CD4-positive, alpha-beta T cell treated with Interleukin-10 for 1 hour (primary cell): ENCODE data around the gene IFITM2.
A peak's percentile ranks its signal among the peaks of the same experiment; 100 is the strongest.

Experiments
- DNase-seq: peaks from one replicate; pipeline ENCODE4 v3.0.0-alpha.2; 2020

Gene IFITM2

DNA sequence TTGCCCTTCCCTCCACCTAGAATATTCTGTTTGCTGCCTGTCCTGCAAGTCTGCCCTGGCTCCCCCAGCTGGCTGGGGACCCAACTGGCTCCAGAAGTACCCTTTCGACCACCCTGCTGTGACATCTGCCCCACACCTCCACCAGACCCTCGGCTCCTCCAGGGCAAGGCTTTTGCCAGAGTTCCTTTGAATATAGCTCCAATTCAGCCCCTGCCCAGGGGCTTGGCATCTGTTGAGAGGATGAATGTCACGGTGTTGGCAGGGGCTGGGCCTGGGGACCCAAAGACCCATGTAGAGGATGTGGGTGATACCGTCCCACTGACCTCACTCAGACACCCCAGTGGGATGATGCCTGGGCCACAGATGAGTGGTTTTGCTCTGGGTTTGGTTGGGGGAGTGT, 25.4 kb upstream of the IFITM2 start:
- no peak for DNase-seq

DNA sequence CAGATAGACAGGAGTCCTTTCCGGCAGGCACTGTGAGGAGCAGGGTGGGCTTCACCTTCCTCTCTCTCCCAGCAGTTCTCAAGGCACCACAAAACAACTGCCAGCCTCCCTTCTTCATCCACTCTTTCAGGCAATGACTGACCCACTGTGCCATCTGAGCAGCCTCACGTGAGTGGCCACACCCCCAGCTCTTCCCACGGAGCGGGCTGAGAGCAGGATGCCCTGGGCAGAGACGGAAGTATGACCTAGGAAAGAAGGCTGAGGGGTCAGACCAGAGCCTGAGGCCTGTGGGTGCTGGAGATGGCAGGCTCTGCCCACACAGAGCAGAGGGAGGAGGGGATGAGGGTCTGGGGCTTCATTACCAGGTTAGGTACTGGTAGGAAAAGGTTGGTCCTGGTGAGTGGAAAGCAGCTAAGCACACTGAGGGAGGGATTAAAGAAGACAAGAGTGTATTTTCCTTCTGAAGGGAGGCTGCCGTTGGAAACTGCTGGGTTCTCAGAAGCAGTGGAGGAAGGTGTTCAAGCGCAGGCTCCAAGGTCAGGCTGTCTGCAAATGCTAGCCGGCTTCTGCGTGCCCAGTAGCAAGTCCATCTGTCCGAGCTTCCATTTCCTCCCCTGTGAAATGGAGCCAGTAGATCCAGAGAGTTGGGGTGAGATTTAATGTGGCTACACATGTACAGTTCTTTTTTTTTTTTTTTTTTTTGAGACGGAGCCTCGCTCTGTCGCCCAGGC, 24.8 kb upstream of the IFITM2 start:
- DNase-seq = no peak

- DNase-seq = no peak
These were observed 24.1 kb upstream of the IFITM2 start for GRCh38 chr11:283405-284104.

DNA sequence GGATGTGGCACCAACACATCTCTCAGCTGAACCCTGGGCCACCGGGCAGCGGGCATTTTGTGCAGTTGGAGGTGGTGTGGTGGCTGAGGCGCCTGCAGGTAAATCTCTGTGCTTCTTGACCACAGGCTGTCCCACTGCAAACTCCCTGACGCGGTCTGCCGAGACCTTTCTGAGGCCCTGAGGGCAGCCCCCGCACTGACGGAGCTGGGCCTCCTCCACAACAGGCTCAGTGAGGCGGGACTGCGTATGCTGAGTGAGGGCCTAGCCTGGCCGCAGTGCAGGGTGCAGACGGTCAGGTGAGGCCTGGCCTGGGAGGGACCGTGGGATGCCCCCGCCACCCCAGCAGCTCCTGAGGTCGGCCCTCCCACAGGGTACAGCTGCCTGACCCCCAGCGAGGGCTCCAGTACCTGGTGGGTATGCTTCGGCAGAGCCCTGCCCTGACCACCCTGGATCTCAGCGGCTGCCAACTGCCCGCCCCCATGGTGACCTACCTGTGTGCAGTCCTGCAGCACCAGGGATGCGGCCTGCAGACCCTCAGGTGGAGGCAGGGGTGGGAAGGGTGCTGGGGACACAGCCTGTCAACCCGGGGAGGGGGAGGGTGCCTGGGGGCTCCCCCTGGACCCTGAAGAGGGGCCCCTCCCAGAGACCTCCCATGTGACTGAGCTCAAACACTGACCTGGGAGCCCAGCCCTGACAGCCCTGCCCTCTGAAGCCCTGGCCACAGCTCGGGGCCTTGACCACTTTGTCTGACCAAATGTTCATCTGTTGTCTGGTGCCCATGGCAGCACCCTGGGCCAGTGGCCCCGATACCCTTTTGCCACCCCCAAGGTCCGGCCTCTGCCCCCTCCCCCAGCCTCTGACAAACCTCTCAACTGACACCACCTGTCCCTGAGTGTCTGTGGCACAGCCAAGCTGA, 23.3 kb upstream of the IFITM2 start:
- DNase-seq = no peak

DNA sequence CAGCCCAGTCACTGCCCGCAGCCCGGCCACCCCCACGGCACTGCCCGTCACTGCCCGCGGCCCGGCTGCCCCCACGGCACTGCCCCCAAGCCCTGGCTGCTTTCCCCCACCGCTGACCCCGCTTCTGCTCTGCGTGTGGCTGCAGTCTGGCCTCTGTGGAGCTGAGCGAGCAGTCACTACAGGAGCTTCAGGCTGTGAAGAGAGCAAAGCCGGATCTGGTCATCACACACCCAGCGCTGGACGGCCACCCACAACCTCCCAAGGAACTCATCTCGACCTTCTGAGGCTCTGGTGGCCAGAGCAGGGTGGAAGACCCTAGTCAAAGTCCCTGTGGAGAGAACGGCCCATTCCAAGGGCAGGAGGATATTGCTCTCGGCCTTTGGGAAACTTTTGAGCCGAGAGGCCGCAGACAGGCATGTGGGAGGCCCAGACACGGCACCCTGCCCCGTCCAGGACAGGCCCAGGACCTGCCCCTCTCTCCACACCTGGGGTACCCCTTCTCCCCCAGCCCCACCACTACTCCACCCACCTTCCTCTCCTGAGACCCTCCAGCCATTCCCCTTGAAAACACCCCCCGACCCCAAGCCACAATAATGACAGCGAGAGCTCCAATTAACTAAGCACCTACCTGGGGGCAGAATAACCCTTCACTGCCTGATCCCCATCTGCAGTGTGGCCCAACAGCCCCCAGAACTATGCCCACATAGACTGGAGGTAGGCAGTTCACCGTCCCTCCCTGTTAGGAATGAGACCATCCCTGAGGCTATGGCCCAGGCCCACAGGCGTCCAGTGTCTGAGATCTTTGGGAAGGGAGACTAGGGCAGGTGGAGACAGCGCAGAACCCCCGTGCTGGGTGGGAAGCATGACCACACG, 22.4 kb upstream of the IFITM2 start:
- no peak for DNase-seq

- DNase-seq = no peak
These were observed 21.8 kb upstream of the IFITM2 start for GRCh38 chr11:285894-286220.

DNA sequence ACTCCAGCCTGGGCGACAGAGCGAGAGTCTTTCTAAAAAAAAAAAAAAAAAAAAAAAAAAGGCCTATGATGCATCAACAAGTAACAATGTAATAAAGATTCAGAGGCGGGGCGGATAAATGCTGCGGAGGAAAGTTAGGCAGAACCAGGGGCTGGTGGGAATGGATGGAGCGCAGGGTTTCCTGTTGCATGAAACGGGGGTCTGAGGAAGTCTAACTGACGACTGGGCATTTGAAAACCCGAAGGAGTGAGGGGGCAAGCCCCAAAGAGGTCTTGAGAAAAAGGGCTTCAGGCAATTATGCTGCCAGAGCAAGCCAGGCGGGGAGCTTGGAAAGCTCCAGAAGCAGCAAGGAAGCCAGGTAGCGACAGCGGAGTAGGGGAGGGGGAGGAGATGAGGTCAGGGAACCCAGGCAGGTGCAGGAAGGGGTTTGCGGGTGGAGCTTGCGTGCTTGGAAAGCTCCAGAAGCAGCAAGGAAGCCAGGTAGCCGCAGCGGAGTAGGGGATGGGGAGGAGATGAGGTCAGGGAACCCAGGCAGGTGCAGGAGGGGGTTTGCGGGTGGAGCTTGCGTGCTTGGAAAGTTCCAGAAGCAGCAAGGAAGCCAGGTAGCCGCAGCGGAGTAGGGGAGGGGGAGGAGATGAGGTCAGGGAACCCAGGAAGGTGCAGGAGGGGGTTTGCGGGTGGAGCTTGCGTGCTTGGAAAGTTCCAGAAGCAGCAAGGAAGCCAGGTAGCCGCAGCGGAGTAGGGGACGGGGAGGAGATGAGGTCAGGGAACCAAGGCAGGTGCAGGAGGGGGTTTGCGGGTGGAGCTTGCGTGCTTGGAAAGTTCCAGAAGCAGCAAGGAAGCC, 20.4 kb upstream of the IFITM2 start:
- peak; percentile 80 for DNase-seq

- peak; percentile 70 for DNase-seq
These were observed 19.7 kb upstream of the IFITM2 start for GRCh38 chr11:287821-288477.

- peak; percentile 65 for DNase-seq
These were observed 18.9 kb upstream of the IFITM2 start, which contains the start of gene PGGHG for GRCh38 chr11:288478-289397. Gene PGGHG, plus strand, starts transcription at chr11:289126. Its CDS starts 691 bp downstream, at chr11:289817.

DNA sequence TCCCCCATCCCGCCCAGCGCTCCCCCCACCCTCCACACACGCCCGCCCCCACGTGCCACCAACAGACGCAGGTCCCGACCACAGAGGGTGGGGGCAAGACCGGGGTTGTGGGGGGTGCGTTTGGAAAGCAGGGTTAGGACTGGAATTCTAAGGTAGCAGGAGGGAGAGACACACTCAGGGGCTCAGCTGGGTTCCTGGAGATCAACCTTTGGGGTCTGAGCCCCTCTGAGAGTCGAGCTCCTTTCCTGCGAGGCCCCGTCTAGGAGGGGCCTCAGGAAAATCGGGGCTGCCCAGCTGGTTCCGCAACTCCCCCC, 18.3 kb upstream of the IFITM2 start:
- peak; percentile 40 for DNase-seq

DNA sequence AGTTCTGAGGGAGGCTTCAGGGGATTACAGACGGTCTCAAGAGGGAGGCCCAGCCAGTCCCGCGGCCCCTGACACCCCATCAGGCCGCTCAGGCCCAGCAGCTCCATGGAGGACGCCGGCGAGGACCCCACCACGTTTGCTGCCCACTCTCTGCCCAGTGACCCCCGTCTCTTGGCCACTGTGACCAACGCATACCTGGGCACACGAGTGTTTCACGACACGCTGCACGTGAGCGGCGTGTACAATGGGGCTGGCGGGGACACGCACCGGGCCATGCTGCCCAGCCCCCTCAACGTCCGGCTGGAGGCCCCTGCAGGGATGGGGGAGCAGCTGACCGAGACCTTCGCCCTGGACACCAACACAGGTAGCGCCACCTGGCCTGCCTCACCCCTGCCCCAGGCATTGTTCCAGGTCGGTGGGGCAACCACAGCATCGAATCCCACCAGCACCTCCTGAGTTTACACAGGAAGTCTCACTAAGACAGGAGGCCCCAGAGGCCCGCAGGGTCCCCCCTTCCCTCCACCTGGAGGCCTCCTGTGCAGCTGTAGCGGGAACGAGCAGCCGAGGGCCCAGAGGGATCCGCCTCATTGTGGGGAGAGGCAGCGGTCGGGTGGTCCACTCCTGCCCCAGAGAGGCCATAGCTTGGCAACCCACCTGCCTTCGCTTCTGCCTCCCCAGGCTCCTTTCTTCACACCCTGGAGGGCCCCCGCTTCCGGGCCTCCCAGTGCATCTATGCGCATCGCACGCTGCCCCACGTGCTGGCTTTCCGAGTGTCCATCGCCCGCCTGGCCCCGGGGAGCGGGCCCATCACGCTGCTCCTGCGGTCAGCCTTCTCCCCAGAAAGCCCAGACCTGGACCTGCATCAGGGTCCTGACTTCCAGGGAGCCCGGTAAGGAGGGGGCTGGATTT, 17.6 kb upstream of the IFITM2 start:
- DNase-seq = no peak

DNA sequence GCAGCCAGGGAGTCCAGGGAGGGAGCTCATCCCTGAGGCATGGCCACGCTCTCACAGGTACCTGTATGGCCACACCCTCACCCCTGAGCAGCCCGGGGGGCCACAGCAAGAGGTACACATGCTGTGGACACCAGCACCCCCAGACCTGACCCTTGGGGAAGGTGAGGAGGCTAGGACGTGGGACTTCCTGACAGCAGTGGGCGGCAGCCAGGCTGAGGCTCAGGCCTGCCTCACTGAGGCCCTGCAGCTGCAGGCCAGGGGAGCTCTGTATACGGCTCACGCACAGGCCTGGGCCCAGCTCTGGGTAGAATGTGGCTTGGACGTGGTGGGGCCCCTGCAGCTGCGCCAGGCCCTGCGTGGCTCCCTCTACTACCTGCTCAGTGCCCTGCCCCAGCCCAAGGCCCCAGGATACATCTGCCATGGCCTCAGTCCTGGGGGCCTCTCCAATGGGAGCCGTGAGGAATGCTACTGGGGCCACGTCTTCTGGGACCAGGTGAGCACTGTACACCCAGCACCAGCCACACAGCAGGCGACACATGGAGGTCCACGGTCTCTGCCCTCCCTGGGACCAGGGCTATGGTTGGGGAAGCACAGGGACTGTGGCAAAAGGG, 16.9 kb upstream of the IFITM2 start:
- DNase-seq = no peak

DNA sequence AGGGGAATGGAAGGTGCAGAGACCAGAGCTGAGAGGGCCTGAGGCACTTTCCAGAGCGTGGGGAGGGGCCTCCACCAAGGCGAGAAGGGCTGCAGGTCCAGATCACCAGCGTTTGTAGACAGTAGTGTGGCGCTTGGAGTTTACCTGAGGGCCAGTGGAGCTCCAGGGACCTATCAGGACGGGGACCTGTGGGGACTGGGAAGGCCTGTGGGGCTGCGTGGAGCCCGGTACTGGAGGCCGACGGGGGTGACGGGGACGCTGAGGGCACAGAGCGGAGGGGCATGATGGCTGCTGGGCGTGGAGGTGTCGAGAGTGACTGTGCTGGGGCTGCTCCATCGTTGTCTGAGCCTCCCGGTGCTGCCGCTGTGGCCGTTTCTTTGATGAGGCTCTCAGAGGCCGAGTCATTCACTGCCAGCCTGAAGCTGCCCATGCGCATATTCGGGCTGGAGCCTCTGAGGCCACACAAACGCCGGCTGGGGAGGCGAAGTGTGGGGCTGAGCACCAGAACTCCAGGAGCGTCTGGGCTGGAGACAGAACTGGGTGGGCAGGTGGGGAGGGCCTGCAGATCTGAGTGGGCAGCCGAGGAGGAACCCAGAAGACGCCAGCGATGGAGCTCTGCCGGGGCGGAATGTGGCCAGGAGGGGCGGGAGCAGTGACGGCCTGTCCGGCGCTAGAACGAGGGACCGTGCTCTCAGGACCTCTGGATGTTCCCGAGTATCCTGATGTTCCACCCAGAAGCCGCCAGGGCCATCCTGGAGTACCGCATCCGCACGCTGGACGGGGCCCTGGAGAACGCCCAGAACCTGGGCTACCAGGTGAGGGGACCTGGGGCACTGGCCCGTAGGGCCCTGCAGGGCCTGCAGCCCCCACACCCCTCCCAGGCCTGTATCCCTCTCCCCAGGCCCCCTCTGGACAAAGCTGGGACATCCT, 16.1 kb upstream of the IFITM2 start:
- no peak for DNase-seq

DNA sequence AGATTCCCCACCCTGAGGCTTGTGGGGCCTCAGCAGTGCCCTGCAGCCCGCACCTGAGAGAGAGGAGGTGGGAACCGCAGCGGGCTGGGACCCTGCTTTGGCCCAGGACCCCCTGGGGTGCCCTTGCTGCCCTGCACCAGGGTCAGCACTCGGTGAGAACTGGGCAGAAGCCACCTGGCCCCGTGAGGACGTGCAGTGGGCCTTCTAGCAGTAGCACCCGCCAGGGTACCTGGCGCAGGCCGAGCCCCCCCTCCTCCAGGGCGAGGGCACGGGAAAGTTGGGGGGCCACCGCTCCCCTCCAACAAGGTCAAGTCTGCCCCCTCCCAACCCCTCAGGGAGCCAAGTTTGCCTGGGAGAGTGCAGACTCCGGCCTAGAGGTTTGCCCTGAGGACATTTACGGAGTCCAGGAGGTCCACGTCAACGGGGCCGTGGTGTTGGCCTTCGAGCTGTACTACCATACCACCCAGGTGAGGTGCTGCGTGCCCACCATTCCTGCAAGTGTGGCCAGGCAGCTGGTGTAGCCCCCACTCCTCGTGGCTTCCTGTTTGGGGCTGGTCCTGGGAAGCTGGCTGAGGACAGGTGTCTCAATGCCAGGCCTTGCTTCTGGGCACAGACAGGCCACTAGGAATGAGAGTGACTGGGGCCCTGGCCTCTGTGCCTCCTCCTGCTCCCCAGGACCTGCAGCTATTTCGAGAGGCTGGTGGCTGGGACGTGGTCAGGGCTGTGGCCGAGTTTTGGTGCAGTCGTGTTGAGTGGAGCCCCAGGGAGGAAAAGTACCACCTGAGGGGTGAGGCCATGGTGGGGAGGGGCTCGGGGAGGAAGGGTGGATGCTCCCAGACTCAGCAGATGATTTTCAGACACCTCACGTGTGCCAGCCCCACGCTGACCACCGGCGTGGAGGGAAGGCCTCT, 15.2 kb upstream of the IFITM2 start:
- no peak for DNase-seq

DNA sequence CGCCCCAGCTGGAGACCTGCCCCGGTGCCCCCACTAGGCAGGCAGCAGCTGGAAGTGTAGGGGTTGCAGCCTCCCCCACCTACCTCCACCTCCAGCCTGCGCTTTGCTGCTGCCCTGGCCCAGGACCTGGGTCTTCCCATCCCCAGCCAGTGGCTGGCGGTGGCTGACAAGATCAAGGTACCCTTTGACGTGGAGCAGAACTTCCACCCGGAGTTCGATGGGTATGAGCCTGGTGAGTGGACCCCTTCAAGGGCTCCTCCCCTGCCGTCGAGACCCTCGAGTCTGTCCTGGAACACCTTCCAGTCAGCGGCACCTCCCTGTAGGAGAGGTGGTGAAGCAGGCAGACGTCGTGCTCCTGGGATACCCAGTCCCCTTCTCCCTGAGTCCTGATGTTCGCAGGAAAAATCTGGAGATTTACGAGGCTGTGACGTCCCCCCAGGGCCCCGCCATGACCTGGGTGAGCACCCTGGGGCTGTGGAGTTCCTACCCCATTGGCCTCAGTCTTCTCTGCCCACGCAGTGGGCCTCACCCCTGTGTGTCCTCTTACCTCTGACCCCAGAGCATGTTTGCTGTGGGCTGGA, 14.3 kb upstream of the IFITM2 start:
- DNase-seq = no peak
